GM23338 (cell line): ENCODE measurements around the gene INO80E.

Experiments
- CREB1 ChIP-seq: fragments of 250-450 bp; sonication (Bioruptor Pico); IDR thresholded peaks from 2 replicates; pipeline ENCODE4 v1.5.0; 2020; ENCODE audit warnings: low read depth, mild to moderate bottlenecking, moderate library complexity
- CTCF ChIP-seq, 2 experiments: fragments of 200-600 bp in 1 of 2; sonication (generic) in 1 of 2; conservative IDR thresholded peaks; 2 replicates each; pipeline versions ENCODE4 v1.5.1 to v1.6.1; 2016 to 2017; ENCODE audit warnings: antibody characterized with exemption in 2 of 2, low read depth in 2 of 2, mild to moderate bottlenecking in 2 of 2, moderate library complexity in 1 of 2
- ETS1 ChIP-seq: IDR thresholded peaks from 2 replicates; pipeline ENCODE4 v1.6.1; 2016; ENCODE audit warnings: antibody characterized with exemption
- EZH2 ChIP-seq: fragments of 200-600 bp; sonication (generic); IDR thresholded peaks from one replicate; pipeline ENCODE4 v1.8.0; 2017; ENCODE audit warnings: antibody characterized with exemption, mild to moderate bottlenecking, low read depth; ENCODE audit not compliant: unreplicated experiment
- EZH2phosphoT487 ChIP-seq: fragments of 200-600 bp; sonication (generic); IDR thresholded peaks from one replicate; pipeline ENCODE4 v1.8.1; 2018; ENCODE audit warnings: antibody characterized with exemption; ENCODE audit not compliant: unreplicated experiment
- JUNB ChIP-seq: IDR thresholded peaks from one replicate; pipeline ENCODE4 v1.6.1; 2016; ENCODE audit warnings: antibody characterized with exemption; ENCODE audit not compliant: unreplicated experiment
- POLR2AphosphoS5 ChIP-seq: IDR thresholded peaks from 2 replicates; pipeline ENCODE4 v1.6.1; 2016; ENCODE audit warnings: antibody characterized with exemption, low read depth
- REST ChIP-seq: IDR thresholded peaks from one replicate; pipeline ENCODE4 v1.6.1; 2018; ENCODE audit warnings: antibody characterized with exemption; ENCODE audit not compliant: unreplicated experiment
- ZNF462 ChIP-seq: fragments of 250-450 bp; sonication (Bioruptor Pico); IDR thresholded peaks from 2 replicates; pipeline ENCODE4 v1.5.0; 2020; ENCODE audit warnings: mild to moderate bottlenecking, moderate library complexity

- no peak for TF ChIP-seq CTCF (conservative IDR thresholded peaks at IDR 0.05; ENCODE audit: low read depth in 2 of 2)
- no peak for TF ChIP-seq EZH2
- TF ChIP-seq ZNF462, result no peak
- no peak for TF ChIP-seq POLR2AphosphoS5
- TF ChIP-seq JUNB, result no peak
- TF ChIP-seq EZH2phosphoT487, result no peak
- TF ChIP-seq REST, result no peak
- no peak for TF ChIP-seq CREB1 (CRISPR knock-in tag)
- no peak for TF ChIP-seq ETS1
Observed at GRCh38 chr16:29958756-29959155, 37.3 kb upstream of the INO80E start.
